Ecto neural progenitor cell (in vitro differentiated cells): ENCODE results near the gene COX7A2.

Experiments
- DNase-seq: peaks from one replicate; pipeline ENCODE4 v3.0.0-alpha.2; 2018; ENCODE audit warnings: low spot score

Gene COX7A2

GRCh38 chr6:75268121-75268987 is 24.8 kb upstream of the COX7A2 start:
- DNase-seq: no peak

- DNase-seq: no peak
These were observed 23.9 kb upstream of the COX7A2 start for GRCh38 chr6:75267461-75267860.

- no peak for DNase-seq
These were observed 23.2 kb upstream of the COX7A2 start for GRCh38 chr6:75266716-75267291.

- no peak for DNase-seq
These were observed 19.8 kb upstream of the COX7A2 start for GRCh38 chr6:75263401-75263750.

GRCh38 chr6:75262716-75263400 is 19.3 kb upstream of the COX7A2 start:
- DNase-seq: no peak

- DNase-seq: no peak
These were observed 17.7 kb upstream of the COX7A2 start for GRCh38 chr6:75261299-75261698.

GRCh38 chr6:75257343-75258087 is 13.9 kb upstream of the COX7A2 start:
- no peak for DNase-seq

GRCh38 chr6:75250552-75250951 is 7.0 kb upstream of the COX7A2 start:
- no peak for DNase-seq

- DNase-seq: no peak
These were observed 6.2 kb upstream of the COX7A2 start for GRCh38 chr6:75249837-75250236.

GRCh38 chr6:75246386-75246785 is 2.8 kb upstream of the COX7A2 start:
- DNase-seq: no peak

GRCh38 chr6:75244063-75244584 is 523 bp upstream of the COX7A2 start:
- no peak for DNase-seq

- DNase-seq: no peak
These were observed 7.0 kb downstream of the COX7A2 start for GRCh38 chr6:75236630-75237029.

- DNase-seq: no peak
These were observed 8.3 kb downstream of the COX7A2 start for GRCh38 chr6:75235271-75235670.

- DNase-seq: no peak
These were observed 9.3 kb downstream of the COX7A2 start for GRCh38 chr6:75234126-75234865.

GRCh38 chr6:75233092-75233615 is 10.4 kb downstream of the COX7A2 start:
- no peak for DNase-seq

GRCh38 chr6:75230484-75231325 is 12.9 kb downstream of the COX7A2 start:
- no peak for DNase-seq

GRCh38 chr6:75224303-75224926 is 19.2 kb downstream of the COX7A2 start:
- no peak for DNase-seq

- DNase-seq: no peak
These were observed 20.2 kb downstream of the COX7A2 start for GRCh38 chr6:75223428-75223827.

- no peak for DNase-seq
These were observed 21.3 kb downstream of the COX7A2 start for GRCh38 chr6:75222261-75222660.

GRCh38 chr6:75221116-75221515 is 22.5 kb downstream of the COX7A2 start:
- DNase-seq: no peak
